VCaP (cell line): ENCODE data around the gene PINLYP.
"Not testable (repeated sequence)": the region's sequence is repeated elsewhere in the genome, so short reads cannot be mapped to it uniquely, and the experiment has no call there.

Experiments used
- H3K27ac ChIP-seq: fragments of 450-650 bp; 2 replicates; pipeline ENCODE4 v1.5.1; 2017
- TF ChIP-seq, protein P1 (sequence below): fragments of 450-650 bp; conservative IDR thresholded peaks from 2 replicates; pipeline ENCODE4 v1.5.1; 2017; ENCODE audit warnings: mild to moderate bottlenecking, moderate library complexity

The PINLYP gene

GRCh38 chr19:43544077-43544476 is 31.5 kb upstream of the PINLYP start:
- TF ChIP-seq, protein P1, sequence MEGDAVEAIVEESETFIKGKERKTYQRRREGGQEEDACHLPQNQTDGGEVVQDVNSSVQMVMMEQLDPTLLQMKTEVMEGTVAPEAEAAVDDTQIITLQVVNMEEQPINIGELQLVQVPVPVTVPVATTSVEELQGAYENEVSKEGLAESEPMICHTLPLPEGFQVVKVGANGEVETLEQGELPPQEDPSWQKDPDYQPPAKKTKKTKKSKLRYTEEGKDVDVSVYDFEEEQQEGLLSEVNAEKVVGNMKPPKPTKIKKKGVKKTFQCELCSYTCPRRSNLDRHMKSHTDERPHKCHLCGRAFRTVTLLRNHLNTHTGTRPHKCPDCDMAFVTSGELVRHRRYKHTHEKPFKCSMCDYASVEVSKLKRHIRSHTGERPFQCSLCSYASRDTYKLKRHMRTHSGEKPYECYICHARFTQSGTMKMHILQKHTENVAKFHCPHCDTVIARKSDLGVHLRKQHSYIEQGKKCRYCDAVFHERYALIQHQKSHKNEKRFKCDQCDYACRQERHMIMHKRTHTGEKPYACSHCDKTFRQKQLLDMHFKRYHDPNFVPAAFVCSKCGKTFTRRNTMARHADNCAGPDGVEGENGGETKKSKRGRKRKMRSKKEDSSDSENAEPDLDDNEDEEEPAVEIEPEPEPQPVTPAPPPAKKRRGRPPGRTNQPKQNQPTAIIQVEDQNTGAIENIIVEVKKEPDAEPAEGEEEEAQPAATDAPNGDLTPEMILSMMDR: no peak
- H3K27ac ChIP-seq: no peak overlapping the region

DNA sequence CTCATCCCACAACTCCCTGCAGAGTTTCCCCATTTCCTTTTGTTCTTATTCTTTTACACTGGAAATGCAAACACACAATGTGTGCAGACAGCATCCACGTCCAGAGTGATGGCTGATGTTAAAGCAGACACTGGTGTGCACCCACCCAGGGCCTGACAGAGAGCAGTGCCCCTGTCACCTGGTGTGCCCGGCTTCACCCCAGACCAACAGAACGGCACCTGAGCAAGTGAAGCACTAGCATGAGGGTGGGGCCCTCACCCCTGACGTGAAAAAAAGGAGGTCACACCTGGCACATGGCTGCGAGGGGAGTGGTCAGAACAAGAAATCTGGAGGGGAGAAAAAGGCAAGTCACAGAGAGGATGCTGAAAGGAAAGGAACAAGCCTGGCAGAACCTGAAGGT is 30.3 kb upstream of the PINLYP start:
- TF ChIP-seq, protein P1: no peak
- no peak overlapping the region for H3K27ac ChIP-seq

- no peak overlapping the region for H3K27ac ChIP-seq
- TF ChIP-seq, protein P1: no peak
These were observed 29.6 kb upstream of the PINLYP start for GRCh38 chr19:43545981-43546380.

DNA sequence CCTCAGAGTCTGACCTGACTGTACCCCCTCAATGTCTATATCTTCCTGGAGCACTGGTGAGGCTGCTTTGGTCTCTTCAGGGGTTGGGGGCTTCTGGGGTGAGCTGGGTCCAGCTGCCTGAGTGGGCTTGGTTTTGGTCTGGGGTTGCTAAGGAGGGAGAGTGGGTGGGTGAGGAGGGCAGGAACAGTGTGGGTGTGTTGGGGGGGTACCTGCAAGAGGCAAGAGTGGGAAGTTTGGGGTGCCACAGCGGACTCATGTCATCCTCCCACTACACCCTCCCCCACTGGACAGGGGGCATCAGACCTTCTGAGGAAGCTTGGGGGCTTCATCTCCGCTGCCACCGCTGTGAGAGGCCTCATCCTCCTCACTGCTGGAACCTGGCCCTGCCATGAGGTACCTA is 29.0 kb upstream of the PINLYP start:
- TF ChIP-seq, protein P1: no peak
- H3K27ac ChIP-seq: no peak overlapping the region

DNA sequence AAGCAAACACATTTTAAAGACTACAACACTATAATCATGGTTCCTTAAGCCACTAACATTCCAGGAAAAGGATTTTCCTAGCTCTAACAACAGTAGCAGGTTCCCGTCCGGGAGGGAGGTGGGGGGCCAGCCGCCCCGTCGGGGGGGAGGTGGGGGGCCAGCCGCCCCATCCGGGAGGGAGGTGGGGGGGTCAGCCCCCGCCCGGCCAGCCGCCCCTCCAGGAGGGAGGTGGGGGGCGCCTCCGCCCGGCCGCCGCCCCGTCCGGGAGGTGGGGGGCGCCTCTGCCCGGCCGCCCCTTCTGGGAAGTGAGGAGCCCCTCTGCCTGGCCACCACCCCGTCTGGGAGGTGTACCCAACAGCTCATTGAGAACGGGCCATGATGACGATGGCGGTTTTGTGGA is 27.7 kb upstream of the PINLYP start:
- not testable (repeated sequence) for H3K27ac ChIP-seq

DNA sequence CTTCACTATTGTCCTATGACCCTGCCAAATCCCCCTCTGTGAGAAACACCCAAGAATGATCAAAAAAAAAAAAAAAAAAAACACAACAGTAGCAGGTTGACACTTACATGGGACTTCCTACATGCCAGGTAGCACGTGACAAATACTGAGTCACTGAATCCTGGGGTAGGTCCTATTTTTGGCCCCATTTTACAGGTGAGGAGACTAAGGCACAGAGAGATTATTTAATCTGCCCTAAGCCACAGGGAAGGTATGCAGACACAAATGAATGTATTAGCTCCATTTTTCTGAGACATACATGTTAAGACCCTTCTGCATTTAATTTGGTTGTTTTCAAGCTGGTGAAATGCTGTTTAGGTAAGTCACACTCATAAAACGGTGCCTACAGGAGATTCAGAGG is 26.9 kb upstream of the PINLYP start:
- no peak overlapping the region for H3K27ac ChIP-seq
- TF ChIP-seq, protein P1: no peak

GRCh38 chr19:43551399-43552197 is 24.0 kb upstream of the PINLYP start:
- TF ChIP-seq, protein P1: no peak
- no peak overlapping the region for H3K27ac ChIP-seq

DNA sequence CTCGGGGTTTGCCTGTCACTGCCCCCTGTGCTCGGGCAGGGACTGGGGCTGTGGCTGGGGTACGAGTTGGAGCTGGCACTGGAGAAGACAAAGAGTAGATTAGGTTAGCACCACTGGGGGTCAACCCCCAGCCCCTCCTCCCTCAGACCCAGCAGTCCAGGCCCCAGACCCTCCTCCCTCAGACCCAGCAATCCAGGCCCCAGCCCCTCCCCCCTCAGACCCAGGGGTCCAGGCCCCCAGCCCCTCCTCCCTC is 23.5 kb upstream of the PINLYP start:
- TF ChIP-seq, protein P1: no peak
- H3K27ac ChIP-seq: no peak overlapping the region
